Left lung (tissue), 10 donors: Measurements from ENCODE around the gene DNAL4. TPM values are rescaled to one million over a fixed set of nuclear protein-coding genes. Genes with fewer than 3 reads are reported as not detected.

Experiments
- ATAC-seq: fragments of 200-7000 bp; cut with Tn5 transposase; one replicate; pipeline ENCODE4 v1.9.1; 2020; ENCODE audit warnings: moderate library complexity
- DNase-seq, 4 donors: peaks; one replicate each; pipeline ENCODE4 v3.0.0-alpha.2; 2013 to 2020
- H3K27ac ChIP-seq, 2 donors: fragments of 200-600 bp; sonication (generic) in 1 of 2; one replicate each; pipeline versions ENCODE4 v1.5.0 to v1.8.0; 2020 to 2021
- H3K27me3 ChIP-seq, 2 donors: fragments of 200-600 bp; sonication (generic) in 1 of 2; one replicate each; pipeline versions ENCODE4 v1.5.0 to v1.8.0; 2020 to 2021
- H3K36me3 ChIP-seq, 2 donors: fragments of 200-600 bp; sonication (generic) in 1 of 2; one replicate each; pipeline versions ENCODE4 v1.5.0 to v1.8.0; 2020 to 2021
- H3K4me1 ChIP-seq, 2 donors: fragments of 200-600 bp; one replicate each; pipeline ENCODE4 v1.8.0; 2021
- H3K4me3 ChIP-seq, 2 donors: fragments of 200-600 bp; sonication (generic) in 1 of 2; one replicate each; pipeline versions ENCODE4 v1.5.0 to v1.8.0; 2020 to 2021; ENCODE audit warnings: mild to moderate bottlenecking in 1 of 2
- H3K9me3 ChIP-seq, 2 donors: fragments of 200-600 bp; sonication (generic) in 1 of 2; one replicate each; pipeline versions ENCODE4 v1.5.0 to v1.8.0; 2020 to 2021
- CTCF ChIP-seq, 2 donors: fragments of 200-600 bp; sonication (generic) in 1 of 2; IDR thresholded peaks; one replicate each; pipeline versions ENCODE4 v1.5.0 to v1.8.0; 2021; ENCODE audit warnings: antibody characterized with exemption in 2 of 2
- intact Hi-C, 2 donors: fragments of 100-400 bp; cut with DNase I; formaldehyde crosslinking; loops; one replicate each; pipeline versions ENCODE4 v1.11.2 to v1.14.2; 2022
- polyA plus RNA-seq, 6 donors: library from polyadenylated mRNA; unstranded; fragments of 120-200 nt; gene quantifications; one replicate each; pipeline ENCODE4 v1.2.1, GENCODE V29; 2013; ENCODE audit not compliant: insufficient read length in 6 of 6
- total RNA-seq, 2 donors: library from RNA; stranded (reverse); fragmentation: NEBNext Ultra II Directional; extraction: Animal tissue kit (Norgen Biotek cat#: 25700); gene quantifications; one replicate each; pipeline ENCODE4 v1.2.1, GENCODE V29; 2021
- donor health status: DM: no; HTN: yes; CAD: no.
- donor health status: DM: no; HTN: no; CAD: no.

DNAL4 gene
- total and polyA plus RNA-seq, 8 donors: 16.3 to 36.4 (median 34.0) TPM

- H3K27ac ChIP-seq: peak overlapping the region; percentile 19 to 65
- peaks cover 4 to 29% of the 10 kb centered on the region in 2 donors for H3K4me1 ChIP-seq
- H3K9me3 ChIP-seq: no peaks in the 10 kb centered on the region
- ATAC-seq (peak; percentile 63), DNase-seq (peak in 1 of 4 donors; percentile 85)
- peak; percentile 52 to 77 for TF ChIP-seq CTCF (IDR thresholded peaks at IDR 0.05)
- peaks cover 6 to 98% of the 10 kb centered on the region in 2 donors for H3K36me3 ChIP-seq
- intact Hi-C loops: no loop called here
- H3K27me3 ChIP-seq: no peaks in the 10 kb centered on the region
- H3K4me3 ChIP-seq: no peak overlapping the region
These were observed 60.6 kb downstream of the DNAL4 start for GRCh38 chr22:38733329-38733723.

GRCh38 chr22:38732251-38732815, 61.6 kb downstream of the DNAL4 start:
- Histone ChIP-seq H3K27me3 (no peaks in the 10 kb centered on the region), H3K9me3 (no peaks in the 10 kb centered on the region), H3K27ac (peak overlapping the region in 1 of 2 donors; percentile 50), H3K4me3 (no peak overlapping the region), H3K36me3 (peaks cover 6 to 98% of the 10 kb centered on the region in 2 donors), H3K4me1 (peaks cover 4 to 29% of the 10 kb centered on the region in 2 donors)
- no peak for TF ChIP-seq CTCF (IDR thresholded peaks at IDR 0.05)
- DNase-seq (peak in 1 of 4 donors; percentile 61), ATAC-seq (no peak)
- intact Hi-C loops: no loop called here

GRCh38 chr22:38731703-38732161, 62.2 kb downstream of the DNAL4 start:
- H3K27ac ChIP-seq: no peak overlapping the region
- H3K9me3 ChIP-seq: no peaks in the 10 kb centered on the region
- no peaks in the 10 kb centered on the region for H3K27me3 ChIP-seq
- H3K36me3 ChIP-seq: peaks cover 6 to 98% of the 10 kb centered on the region in 2 donors
- no peak for ATAC-seq
- DNase-seq: peak in 1 of 4 donors; percentile 56
- intact Hi-C loops: no loop called here
- no peak for TF ChIP-seq CTCF (IDR thresholded peaks at IDR 0.05)
- no peak overlapping the region for H3K4me3 ChIP-seq
- peaks cover 4 to 29% of the 10 kb centered on the region in 2 donors for H3K4me1 ChIP-seq

GRCh38 chr22:38730411-38730871, 63.5 kb downstream of the DNAL4 start:
- no peak for TF ChIP-seq CTCF (IDR thresholded peaks at IDR 0.05)
- Histone ChIP-seq H3K36me3 (peaks cover 6 to 98% of the 10 kb centered on the region in 2 donors), H3K9me3 (no peaks in the 10 kb centered on the region), H3K27ac (no peak overlapping the region), H3K4me1 (peaks cover 4 to 23% of the 10 kb centered on the region in 2 donors), H3K27me3 (no peaks in the 10 kb centered on the region), H3K4me3 (no peak overlapping the region)
- intact Hi-C loops: no loop called here
- DNase-seq: peak in 1 of 4 donors; percentile 60
- ATAC-seq: no peak

GRCh38 chr22:38729946-38730345, 64.0 kb downstream of the DNAL4 start:
- peaks cover 6 to 98% of the 10 kb centered on the region in 2 donors for H3K36me3 ChIP-seq
- H3K27me3 ChIP-seq: no peaks in the 10 kb centered on the region
- no peak overlapping the region for H3K4me3 ChIP-seq
- ATAC-seq (no peak), DNase-seq (peak in 1 of 4 donors; percentile 27)
- H3K4me1 ChIP-seq: peaks cover 4 to 19% of the 10 kb centered on the region in 2 donors
- no peak overlapping the region for H3K27ac ChIP-seq
- intact Hi-C loops: no loop called here
- H3K9me3 ChIP-seq: no peaks in the 10 kb centered on the region
- TF ChIP-seq CTCF (IDR thresholded peaks at IDR 0.05): no peak
